Middle frontal gyrus (tissue), 1 donor: ENCODE results near the gene PARP12.

Source experiments
- DNase-seq: peaks from one replicate; pipeline ENCODE4 v3.0.0-alpha.2; 2015; ENCODE audit warnings: low spot score; ENCODE audit errors: extremely low spot score

The PARP12 gene

GRCh38 chr7:140060243-140060630, 2.5 kb downstream of the PARP12 start:
- no peak for DNase-seq

- no peak for DNase-seq
These were observed 3.2 kb downstream of the PARP12 start for GRCh38 chr7:140059273-140060242.

- DNase-seq = no peak
These were observed 4.2 kb downstream of the PARP12 start for GRCh38 chr7:140058517-140058916.

GRCh38 chr7:140057143-140057535, 5.6 kb downstream of the PARP12 start:
- no peak for DNase-seq

GRCh38 chr7:140056431-140057142, 6.2 kb downstream of the PARP12 start:
- no peak for DNase-seq

- no peak for DNase-seq
These were observed 6.9 kb downstream of the PARP12 start for GRCh38 chr7:140055833-140056232.

GRCh38 chr7:140054751-140055150, 8.0 kb downstream of the PARP12 start:
- no peak for DNase-seq

GRCh38 chr7:140053812-140054539, 8.8 kb downstream of the PARP12 start:
- DNase-seq = no peak

GRCh38 chr7:140051820-140052219, 10.9 kb downstream of the PARP12 start:
- DNase-seq = no peak

- no peak for DNase-seq
These were observed 12.7 kb downstream of the PARP12 start for GRCh38 chr7:140050100-140050499.

- no peak for DNase-seq
These were observed 13.3 kb downstream of the PARP12 start for GRCh38 chr7:140049339-140050024.

- no peak for DNase-seq
These were observed 13.8 kb downstream of the PARP12 start for GRCh38 chr7:140048989-140049338.

- DNase-seq = no peak
These were observed 14.6 kb downstream of the PARP12 start for GRCh38 chr7:140048138-140048537.

GRCh38 chr7:140047197-140047596, 15.6 kb downstream of the PARP12 start:
- no peak for DNase-seq

- DNase-seq = no peak
These were observed 17.1 kb downstream of the PARP12 start for GRCh38 chr7:140045697-140046096.

GRCh38 chr7:140044251-140044650, 18.5 kb downstream of the PARP12 start:
- DNase-seq = no peak

- DNase-seq = no peak
These were observed 20.4 kb downstream of the PARP12 start for GRCh38 chr7:140042386-140042670.

- DNase-seq = no peak
These were observed 20.9 kb downstream of the PARP12 start for GRCh38 chr7:140041659-140042385.

- no peak for DNase-seq
These were observed 22.9 kb downstream of the PARP12 start for GRCh38 chr7:140039896-140040295.

GRCh38 chr7:140039066-140039465, 23.7 kb downstream of the PARP12 start:
- DNase-seq = no peak
